GM19452 (cell line): ENCODE data around the gene ZNF362.
"Not testable (repeated sequence)": the region's sequence is repeated elsewhere in the genome, so short reads cannot be mapped to it uniquely, and the experiment has no call there.

Source experiments
- ATAC-seq: cut with Tn5 transposase; IDR thresholded peaks from one replicate; pipeline ENCODE4 v1.9.1; 2021; ENCODE audit not compliant: unreplicated experiment

Gene ZNF362, protein sequence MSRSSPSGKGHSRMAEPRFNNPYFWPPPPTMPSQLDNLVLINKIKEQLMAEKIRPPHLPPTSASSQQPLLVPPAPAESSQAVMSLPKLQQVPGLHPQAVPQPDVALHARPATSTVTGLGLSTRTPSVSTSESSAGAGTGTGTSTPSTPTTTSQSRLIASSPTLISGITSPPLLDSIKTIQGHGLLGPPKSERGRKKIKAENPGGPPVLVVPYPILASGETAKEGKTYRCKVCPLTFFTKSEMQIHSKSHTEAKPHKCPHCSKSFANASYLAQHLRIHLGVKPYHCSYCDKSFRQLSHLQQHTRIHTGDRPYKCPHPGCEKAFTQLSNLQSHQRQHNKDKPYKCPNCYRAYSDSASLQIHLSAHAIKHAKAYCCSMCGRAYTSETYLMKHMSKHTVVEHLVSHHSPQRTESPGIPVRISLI

DNA sequence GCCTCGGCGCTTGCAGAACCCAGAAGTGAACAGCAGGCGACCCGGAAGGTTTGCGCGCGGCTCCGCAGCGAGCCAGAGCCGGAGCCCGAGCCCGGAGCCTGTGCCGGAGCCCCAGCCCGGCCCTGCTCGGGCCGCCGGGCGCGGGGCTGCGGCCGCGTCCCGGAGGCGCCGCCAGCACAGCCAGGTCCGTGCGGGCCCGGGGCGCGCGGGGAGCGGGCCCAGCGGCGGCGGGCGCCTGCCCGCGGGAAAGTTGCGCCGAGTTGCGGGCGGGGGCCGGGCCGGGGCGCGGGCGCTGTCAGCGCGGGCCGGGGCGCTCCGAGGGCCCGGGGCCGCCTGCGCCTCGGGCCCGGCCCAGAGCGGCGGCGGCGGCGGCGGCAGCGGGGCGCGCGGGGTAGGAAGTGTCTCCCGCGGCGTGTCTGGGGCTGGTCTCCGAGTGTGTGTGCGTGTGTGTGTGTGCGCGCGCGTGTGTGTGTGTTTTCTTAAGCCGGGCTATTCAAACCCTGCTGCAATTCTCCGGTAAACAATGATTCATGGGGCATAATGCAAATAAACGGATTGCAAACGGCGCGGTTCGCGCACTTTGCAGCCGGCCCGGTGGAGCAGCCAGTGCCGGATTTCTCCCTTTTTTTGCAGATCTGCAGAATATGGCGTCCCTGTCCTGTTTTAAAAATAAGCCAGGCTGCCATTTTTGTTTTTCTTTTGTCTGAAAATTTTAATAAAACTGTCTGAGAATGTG is at the start of gene ZNF362:
Gene ZNF362, plus strand, starts transcription at position 22 of the 736 bp plus-strand sequence. CDS start 14,083 bp downstream, outside the sequence.
- no peak for ATAC-seq

DNA sequence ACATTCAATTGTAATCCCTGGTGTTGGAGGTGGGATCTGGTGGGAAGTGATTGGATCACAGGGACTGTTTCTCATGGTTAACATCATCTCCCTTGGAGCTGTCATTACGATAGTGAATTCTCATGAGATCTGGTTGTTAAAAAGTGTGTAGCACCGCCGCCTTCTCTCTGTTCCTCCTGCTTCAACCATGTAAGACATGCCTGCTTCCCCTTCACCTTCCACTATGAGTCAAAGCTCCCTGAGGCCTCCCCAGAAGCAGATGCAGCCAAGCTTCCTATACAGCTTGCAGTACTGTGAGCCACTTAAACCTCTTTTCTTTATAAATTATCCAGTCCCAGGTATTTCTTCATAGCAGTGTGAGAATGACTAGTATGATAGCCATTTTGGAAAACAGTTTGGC is 44.3 kb upstream of the ZNF362 start:
- no peak for ATAC-seq

DNA sequence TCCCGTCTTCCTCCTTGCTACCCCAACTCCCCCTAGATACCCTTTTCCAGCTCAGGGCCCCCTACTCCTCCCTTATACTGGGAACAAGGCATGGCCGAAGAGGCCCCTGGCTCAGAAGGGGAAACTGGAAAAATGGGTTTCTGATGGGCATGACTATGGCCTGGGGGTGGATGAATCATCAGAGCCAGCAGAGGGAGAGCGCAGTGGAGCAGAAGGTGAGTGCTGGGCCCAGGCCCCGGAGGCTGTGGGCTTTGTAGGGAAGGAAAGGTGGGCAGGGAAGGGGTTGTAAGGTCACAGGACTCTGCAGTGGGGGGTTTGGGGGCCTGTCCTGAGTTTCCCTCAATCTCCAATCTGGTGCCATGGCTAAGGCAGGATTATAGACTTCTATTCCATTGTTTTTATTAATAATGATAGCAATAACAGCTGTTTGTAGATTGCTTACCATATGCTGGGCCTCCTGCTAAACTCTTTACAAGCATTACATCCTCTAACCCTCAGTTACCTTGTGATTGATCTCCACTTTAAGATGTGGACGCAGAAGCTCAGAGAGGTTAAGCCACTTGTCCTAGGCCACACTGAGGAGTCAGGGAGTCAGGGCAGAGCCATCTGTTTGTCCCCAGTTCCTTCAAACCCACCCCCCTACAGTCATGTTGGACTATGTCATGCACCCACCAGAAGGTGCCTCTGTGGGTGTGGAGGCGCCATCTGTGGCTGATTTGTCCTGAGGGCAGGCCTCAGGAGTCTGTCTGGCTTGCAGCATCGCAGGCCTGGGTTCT is 36.2 kb upstream of the ZNF362 start:
- no peak for ATAC-seq

DNA sequence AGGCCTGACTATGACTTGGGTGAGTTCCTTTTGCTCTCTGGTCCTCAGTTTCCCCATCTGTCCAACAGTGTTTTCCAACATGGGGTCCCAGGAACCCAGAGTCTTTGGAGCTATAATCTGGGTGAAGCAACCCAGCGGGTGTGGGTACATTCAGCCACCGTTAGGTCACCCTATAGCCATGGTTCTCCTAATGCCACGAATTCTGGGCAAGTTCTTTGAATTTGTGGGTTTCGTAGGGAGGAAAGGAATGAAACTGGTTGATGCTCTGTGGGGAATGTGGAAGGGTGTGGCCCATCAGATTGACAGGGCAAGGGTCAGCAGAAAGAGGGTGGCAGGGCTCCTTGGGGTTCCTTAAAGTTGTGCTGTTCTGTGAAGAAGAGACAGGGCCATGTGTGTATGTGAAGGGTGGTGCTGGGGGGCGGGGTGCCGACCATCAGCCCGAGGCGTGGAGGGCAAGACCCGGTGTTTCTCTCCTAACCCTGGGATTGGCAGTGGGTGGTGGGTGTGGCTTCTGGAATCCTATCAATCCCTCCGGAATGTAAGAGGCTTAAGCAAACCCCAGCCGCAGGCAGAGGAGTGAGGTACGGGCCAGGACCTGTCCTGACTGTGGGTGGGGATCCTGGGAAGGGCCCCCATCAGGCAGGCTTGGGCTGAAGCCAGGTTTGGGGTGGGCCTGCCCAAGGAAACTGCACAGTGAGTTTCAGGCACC is 35.5 kb upstream of the ZNF362 start:
- ATAC-seq = no peak

DNA sequence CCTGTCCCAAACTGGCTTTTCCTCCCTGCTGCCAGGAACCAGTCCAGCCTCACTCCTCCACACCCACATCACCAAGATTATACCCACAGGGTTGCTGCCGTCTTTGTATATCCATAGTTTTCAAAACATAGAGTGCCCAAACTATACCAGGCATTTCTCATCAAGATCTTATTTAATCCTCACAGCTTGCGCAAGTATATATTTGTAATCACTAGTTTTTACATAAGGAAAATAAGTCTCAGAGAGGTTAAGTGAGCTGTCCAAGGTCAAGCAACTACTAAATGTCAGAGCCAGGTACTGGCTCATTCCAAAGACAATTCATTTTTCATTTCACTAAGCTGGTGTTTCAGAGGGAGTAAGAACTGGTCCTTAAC is 34.9 kb upstream of the ZNF362 start:
- ATAC-seq = no peak

DNA sequence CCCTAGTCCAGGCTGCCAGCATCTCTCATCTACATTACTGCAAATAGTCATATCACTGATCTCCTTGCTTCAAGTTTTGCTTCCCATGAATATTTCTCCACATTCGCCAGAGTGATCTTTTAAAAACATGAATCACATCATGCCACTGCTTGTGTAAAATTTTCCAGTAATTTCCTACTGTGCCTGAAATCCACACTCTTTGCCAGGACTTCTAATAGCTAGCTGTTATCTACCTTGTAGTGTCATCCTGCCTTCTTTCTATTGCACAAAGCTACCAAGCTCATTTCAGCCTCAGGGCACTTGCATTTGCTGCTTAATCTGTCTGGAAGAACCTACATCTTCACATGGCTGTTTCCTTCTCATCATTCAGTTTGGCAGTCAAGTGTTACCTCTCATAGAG is 33.9 kb upstream of the ZNF362 start:
- no peak for ATAC-seq

DNA sequence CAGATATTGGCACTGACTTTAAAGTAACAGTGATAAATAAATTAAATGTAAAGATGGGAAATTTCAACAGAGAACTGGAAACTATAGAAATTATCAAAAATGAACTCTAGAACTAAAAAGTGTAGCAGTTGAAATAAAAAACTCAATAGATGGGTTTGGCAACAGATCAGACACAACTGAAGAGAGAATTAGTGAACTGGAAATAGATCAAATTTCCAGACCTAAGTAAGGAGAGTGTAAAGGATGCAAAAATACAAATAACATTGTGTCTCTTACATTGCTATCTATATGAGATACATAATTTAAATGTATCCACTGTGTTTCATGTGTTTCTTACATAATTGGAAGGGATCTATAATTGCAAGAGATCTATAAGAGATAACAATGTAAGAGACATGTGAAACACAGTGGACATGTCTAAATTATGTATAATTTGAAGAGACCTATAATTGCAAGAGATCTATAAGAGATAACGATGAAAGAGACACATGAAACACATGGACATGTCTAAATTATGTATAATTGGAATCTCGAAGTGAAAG is 32.1 kb upstream of the ZNF362 start:
- ATAC-seq = no peak

DNA sequence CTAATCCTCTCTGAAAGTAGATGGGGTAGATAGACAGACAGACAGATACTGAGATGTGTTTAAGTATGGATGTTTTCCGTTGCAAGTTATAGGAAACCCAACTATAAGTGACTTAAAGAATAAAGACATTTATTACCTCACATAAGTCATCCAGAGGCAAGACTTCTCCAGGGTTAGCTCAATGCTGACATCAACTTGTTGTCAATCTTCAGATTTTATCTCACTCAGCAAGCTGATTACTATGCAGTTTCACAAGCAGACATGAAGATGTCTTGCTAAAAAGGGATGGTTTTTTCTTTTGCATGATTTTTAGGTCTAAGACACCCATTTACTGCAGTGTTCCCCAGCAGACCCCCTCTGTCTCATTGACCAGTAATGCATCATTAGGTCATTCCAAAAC is 30.7 kb upstream of the ZNF362 start:
- ATAC-seq = no peak

DNA sequence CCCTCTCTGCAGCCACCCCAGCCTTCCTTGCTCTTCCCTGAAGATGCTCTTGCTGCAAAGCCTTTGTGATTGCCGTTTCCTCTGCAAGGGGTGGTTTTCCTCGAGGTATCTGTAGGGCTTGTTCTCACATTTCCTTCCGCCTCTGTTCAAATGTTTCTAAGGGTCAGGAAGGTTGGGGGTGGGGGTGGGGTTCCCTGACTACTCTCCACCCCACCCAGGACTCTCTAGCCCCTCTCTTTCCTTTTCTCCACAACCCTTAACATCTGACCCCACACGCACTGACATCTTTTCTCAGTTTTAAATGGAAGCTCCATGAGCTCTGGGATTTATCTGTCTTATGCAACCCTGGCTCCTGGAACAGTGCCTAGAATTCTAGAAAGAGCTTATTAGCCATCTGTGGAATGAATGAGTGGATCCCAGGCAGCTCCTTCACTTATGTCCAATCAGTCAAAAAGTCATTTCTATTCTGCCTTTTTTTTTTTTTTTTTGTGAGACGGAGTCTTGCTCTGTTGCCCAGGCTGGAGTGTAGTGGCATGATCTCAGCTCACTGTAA is 27.3 kb upstream of the ZNF362 start:
- no peak for ATAC-seq

DNA sequence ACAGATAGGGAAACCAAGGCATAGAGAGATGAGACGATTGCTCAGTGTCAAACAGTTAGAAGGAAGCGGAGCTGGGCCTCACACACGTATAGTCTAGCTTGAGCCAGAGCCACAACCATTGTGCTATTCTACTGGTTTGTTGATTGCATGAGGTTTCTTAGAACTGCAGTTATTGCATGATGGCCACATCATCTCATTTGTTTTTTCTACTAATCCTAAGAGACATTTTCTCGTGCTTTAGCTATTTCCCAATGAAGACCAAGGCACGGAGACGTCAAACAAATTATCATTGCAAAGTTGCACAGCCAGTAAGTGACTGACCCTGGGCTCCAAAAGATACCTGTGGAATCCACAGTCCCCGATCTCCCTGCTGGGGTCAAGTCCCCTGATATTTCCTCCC is 25.1 kb upstream of the ZNF362 start:
- ATAC-seq = no peak

DNA sequence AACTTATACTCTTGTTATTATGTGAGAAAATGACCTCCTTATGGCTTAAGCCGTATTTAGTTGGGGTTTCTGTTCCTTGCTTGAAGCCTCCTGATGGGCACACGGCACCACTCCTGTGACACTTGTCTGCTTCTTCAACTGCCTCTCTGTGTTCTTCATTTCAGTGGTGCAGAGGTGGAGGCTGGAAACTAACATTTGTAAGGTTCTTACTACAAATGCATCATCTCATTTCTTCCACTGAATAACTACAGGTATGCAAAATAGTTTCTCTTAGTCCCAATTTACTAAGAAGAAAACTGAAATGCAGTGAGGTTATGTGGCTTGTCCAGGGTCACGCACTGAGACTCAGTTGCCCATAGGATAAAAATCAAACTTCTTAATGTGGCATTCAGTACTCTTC is 23.6 kb upstream of the ZNF362 start:
- no peak for ATAC-seq

DNA sequence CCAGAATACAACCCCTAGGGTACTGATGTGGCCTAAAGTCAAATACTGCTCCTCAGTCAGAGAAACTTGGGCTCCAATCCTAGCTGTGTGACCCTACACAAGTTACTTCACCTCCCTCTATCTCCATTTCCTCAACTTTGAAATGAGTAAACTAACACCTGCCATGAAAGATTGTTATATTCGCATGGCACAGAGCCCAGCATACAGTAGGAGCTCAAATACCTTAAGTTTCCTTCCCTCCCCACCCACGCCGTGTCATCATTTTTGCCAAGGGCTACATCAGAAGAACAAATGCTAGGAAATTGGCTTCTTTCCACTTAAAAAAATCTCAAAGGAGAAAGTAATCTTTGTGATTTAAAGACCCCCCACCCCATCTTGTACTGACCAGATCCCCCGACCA is 22.2 kb upstream of the ZNF362 start:
- ATAC-seq = no peak

DNA sequence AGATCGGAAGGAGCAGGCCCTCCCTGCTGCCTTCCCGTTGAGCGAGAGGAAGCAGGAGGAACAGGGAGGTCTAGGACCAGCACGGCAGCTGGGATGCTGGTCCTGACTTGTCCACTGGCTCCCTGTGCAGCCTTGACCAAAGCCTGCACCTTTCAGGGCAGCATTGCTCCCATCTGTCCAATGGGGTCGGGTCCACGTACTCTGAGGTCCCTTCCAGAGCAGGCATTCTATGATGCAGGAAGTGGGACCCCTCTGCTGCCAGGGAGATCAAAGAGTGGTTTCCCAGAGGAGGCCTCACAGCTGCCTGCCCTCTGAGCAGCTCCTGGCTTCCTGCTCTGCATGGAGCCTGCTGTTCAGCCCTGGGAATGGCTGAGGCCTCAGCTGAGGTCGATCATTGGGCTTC is 21.7 kb upstream of the ZNF362 start:
- no peak for ATAC-seq

DNA sequence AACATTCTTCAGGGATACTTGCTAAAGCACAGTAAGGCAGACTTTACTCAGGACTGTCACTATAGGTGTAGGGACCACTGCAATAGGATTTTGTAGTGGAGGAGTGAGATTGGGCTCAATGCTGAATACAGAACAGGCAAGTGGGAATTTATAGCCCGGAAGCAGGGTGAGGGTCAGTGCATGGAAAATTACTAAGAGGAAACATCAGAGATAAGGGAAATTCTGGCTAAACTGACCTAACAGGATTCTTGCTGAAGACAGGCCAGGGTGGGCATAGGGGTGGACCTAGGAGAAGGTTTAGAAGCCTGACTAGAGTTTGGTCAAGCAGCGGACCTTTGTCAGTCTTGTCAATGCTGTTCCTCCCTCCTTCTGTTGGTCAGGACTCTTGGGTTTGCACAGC is 20.8 kb upstream of the ZNF362 start:
- no peak for ATAC-seq

DNA sequence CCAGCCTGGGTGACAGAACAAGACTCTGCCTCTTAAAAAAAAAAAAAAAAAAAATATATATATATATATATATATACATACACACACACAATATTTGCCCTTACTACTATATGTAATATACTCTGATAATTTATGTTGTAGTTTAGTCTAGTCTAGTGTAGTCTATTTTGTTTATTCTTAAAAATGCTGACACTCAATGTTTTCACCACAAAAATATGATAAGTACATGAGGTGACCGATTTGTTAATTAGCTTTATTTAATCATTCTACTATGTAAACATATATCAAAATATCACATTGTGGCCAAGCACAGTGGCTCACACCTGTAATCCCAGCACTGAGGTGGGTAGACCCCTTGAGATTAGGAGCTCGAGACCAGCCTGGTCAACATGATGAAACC is 19.8 kb upstream of the ZNF362 start:
- no peak for ATAC-seq

DNA sequence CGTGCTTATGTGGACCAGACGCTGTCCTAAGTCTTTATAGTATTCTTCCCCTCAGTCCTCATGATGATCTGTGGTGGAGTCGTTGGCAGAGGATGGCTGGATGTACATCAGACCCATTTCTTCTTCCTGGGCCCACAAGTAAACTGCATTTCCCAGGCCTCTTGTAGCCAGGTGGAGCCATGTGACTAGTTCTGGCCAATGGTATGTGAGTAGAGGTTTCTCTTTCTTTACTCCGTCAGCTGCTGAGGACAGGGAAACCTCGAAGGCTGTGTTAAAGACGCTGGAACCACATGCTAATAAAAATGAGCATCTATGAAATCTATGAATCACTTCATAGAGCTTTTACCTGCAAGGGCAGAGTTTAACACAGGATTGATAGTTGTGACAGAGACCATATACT is 18.7 kb upstream of the ZNF362 start:
- no peak for ATAC-seq

DNA sequence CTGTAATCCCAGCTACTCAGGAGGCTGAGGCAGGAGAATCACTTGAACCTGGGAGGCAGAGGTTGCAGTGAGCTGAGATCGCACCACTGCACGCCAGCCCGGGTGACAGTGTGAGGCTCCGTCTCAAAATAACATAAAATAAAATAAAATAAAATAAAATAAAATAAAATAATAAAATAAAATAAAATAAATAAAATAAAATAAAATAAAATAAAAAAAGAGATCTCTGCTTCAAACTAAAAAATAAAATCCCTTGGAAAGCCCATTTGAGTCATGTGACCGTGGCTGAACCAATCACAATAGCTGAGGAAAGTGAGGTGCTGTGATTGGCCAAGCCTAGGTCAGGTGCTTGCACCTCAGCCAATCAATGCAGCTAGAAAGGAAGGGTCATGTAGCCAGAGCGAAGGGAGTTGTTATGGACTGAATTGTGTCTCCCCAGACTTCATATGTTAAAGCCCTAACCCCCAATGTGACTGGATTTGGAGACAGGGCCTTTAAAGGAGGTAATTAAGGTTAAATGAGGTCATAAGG is 18.0 kb upstream of the ZNF362 start:
- ATAC-seq = not testable (repeated sequence)

DNA sequence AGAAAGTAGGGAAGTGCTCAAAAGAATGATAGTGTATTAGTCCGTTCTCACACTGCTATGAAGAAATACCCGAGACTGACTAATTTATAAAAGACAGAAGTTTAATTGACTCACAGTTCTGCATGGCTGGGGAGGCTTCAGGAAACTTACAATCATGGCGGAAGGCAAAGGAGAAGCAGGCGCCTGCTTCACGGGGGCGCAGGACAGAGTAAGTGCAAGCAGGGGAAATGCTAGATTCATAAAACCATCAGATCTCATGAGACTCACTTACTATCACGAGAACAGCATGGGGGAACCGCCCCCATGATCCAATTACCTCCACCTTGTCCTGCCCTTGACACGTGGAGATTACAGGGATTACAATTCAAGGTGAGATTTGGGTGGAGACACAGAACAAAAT is 16.9 kb upstream of the ZNF362 start:
- not testable (repeated sequence) for ATAC-seq

DNA sequence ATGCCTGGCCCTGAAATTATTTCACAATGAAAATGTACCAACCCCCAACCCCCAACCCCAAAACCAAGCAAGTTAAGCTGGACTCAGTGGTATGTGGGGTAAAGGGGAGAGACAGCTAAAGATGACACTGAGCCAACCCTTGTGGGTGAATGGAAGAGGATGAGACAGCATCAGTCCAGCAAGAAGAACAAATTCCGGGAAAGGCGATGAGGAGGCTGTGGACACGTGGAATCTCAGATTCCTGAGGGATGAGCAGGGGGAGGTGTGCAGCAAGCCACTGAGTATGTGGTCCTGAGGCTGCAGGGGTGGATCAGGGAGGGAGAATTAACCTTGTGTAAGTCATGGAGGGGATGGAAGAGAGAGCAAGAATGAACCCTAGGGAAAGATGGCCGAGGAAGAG is 14.4 kb upstream of the ZNF362 start:
- no peak for ATAC-seq

DNA sequence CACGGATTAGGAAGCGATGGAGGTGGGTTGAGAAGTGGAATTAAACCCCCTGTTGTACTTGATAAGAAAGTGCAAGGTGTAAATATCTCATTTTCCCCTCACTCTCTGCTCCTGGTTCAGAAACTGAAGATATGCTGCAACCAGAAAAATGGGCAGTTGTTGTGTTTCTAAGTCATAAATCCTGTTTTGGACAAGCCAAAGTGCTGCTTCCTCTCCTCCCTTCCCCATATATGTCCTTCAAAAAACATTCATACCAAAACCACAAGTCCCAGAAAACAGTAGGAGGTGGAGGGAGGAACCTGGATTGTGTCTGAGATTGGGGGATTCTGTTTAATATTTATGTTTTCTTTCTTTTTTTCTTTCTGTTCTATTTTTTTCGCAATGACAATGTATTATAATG is 13.6 kb upstream of the ZNF362 start:
- ATAC-seq = no peak
